ENCODE measurements around the gene SLC44A1.

SLC44A1 gene

DNA sequence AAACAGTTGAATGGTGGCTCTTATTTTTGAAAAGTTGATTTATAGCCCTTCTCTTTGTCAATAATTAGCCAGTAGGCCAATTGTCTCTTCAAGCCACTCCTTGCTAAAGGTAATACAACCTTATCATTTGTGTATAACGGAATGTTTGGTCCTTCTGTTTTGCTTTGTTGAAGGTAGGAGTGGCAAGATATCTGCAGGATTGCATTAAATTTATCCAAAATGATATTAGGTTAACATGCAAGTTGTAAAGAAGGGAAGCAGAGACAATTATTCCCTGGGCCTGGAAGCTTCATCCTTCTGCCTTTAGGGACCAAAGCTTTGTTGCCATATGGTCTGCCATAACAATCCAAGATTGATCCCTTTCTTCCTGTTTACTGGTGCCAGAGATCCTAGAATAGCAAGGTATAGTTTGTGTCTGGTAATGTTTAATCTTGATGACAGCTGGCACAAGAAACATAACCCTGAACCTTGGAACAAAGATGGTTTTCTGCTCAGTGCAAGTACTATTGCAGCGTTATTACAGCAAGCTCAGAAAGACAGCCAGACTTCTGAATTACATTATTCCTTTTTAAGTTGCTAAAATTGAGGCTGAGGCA is 187.9 kb downstream of the SLC44A1 start:
- no peak for DNase-seq (ENCODE audit: low read depth)

- no peak for DNase-seq (ENCODE audit: low read depth)
These were observed 191.0 kb downstream of the SLC44A1 start for GRCh38 chr9:105435453-105435852.

GRCh38 chr9:105436783-105437182 is 192.3 kb downstream of the SLC44A1 start:
- DNase-seq (ENCODE audit: low read depth) = no peak

DNA sequence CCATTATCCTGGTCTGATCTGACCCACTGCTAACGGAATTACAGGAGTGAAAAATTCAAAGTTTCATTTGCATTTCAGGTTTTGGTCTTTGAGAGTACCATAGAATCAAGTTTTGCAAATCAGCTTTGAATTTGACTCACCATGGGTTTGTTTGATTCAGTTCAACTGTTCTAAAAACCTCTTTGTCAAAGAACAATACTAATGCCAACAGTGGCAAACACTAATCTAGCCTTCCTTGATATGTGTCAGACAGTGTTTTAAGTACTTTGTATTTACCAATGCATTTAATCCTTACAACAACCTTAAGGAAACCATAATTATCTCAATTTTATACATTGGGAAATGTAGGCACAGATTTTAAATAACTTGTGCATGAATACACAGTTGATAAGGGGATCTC is 193.3 kb downstream of the SLC44A1 start:
- no peak for DNase-seq (ENCODE audit: low read depth)

GRCh38 chr9:105438141-105438806 is 193.8 kb downstream of the SLC44A1 start:
- no peak for DNase-seq (ENCODE audit: low read depth)

GRCh38 chr9:105439428-105439827 is 195.0 kb downstream of the SLC44A1 start:
- no peak for DNase-seq (ENCODE audit: low read depth)

DNA sequence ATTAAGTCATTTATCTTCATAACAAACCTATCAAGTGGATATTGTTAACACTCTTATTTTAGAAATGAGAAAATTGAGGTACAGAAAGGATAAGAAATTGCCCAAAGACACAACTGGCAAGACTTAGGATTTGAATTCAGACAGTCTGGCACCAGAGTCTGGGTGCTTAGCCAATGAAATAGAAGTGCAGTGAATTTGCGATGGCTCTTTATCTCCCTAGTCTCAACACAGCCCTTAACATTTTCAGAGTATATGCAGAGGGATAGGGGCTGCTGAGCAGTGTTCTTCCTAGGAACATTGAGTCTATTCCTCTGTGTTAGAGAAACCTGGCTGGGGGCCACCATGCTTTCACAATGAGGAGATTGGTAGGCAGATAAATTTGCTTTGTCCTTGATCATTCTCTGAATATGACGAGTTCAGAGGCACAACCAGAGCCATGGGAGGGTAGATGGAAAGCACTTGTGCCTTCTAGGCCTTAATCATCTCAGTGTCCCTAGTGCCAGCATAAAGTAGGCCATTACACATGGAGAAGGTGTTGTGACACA is 197.2 kb downstream of the SLC44A1 start:
- DNase-seq (ENCODE audit: low read depth) = no peak

DNA sequence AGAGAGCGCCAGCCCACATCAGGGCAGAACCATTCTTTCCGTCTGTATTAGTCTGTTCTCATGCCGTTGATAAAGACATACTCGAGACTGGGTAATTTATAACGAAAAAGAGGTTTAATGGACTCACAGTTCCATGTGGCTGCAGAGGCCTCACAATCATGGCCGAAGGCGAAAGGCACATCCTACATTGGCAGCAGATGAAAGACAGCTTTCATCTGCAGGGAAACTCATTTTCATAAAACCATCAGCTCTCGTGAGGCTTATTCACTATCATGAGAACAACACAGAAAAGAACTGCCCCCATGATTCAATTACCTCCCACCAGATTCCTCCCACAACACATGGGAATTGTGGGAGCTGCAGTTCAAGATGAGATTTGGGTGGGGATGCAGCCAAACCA is 198.7 kb downstream of the SLC44A1 start:
- DNase-seq (ENCODE audit: low read depth) = no peak

GRCh38 chr9:105444130-105444529 is 199.7 kb downstream of the SLC44A1 start:
- DNase-seq (ENCODE audit: low read depth) = no peak

DNA sequence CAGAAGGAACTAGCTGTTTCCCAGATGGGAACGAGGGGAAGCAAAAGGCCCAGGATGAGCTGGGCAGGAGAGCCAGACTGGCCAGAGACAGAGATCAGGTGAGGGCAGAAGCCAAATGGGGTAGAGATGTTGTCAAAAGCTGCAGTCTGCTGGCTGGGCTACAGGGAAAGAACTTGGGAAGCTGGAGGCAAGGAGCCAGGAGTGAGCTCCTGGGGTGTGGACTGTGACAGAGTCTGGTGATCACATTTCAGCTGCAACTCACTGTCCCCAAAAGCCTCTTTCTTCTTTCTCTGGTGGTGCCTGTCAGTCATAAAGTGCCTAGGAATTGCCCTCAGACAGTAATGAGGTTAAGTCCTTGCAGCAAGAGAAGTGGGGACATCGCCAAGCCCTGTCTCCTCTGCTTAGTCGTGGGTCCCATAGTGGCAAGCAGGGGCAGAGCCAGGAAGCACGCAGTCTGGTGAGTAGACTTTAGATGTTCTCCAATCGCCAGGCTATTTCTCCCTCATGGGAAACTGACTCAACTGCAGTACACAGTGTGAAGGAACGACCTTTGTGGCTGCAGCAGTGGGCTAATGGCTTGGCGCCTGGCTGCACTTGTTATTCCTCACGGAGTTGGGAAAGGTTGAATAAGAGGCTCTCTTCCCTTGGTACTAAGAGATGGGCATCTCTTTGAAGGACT is 200.9 kb downstream of the SLC44A1 start:
- no peak for DNase-seq (ENCODE audit: low read depth)

GRCh38 chr9:105447386-105447813 is 202.9 kb downstream of the SLC44A1 start:
- no peak for DNase-seq (ENCODE audit: low read depth)

DNA sequence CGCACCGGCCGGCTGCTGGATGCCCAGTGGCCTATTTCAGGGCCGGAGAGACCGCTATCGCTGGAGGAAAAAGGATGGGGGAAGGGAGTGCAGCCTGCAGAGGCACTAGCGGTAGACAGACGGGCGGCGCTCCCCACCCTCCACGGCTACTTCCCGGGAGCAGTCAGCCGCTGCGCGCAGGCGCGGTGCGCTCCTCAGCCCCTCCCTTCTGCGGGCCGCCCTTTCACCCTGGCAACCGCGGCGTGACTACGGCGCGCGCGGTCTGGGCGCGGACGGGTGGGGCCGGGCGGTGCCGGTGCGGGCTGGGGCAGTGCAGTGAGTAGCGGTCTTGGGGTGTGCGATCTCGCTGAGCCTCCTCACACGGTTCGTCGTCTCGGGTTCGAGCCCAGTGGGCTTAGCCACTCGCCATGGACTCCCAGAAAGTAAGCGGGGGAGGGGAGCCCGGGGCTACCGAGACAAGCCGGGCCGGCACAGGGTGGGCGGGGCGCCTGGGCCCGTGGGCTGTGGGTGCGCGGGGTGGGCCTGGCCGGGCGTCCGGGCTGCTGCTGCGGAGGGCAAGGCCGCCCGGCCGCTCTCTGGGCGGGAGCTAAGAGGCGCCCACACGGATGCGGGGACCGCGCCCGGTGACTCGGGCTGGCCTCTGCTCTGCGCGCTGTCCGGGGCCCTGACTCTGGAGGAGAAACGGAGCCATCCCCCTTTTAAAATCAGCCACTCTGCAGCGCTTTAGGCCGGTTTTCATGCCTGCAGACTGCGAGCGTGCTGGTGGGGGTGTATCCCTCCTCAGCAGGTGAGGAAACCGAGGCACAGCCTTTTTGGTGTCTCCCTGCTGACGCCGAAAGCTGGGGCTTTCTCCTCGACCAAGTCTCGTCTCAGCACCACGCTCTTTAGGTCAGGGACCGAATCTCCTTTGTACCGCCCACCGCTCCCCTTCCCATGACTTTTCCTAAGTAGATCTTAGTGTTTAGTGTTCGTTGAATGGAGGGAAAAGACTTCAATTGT is 203.7 kb downstream of the SLC44A1 start, which contains the start of gene FSD1L:
Gene FSD1L (plus strand): TSS at position 221 of the 999 bp plus-strand sequence. CDS start 187 bp downstream, at position 408.
- peak; percentile 53 for DNase-seq (ENCODE audit: low read depth)

GRCh38 chr9:105449081-105449480 is 204.6 kb downstream of the SLC44A1 start:
- DNase-seq (ENCODE audit: low read depth) = no peak

GRCh38 chr9:105452185-105452584 is 207.7 kb downstream of the SLC44A1 start:
- DNase-seq (ENCODE audit: low read depth) = no peak

GRCh38 chr9:105455836-105456475 is 211.5 kb downstream of the SLC44A1 start:
- no peak for DNase-seq (ENCODE audit: low read depth)

GRCh38 chr9:105457560-105458294 is 213.3 kb downstream of the SLC44A1 start:
- DNase-seq (ENCODE audit: low read depth) = no peak

DNA sequence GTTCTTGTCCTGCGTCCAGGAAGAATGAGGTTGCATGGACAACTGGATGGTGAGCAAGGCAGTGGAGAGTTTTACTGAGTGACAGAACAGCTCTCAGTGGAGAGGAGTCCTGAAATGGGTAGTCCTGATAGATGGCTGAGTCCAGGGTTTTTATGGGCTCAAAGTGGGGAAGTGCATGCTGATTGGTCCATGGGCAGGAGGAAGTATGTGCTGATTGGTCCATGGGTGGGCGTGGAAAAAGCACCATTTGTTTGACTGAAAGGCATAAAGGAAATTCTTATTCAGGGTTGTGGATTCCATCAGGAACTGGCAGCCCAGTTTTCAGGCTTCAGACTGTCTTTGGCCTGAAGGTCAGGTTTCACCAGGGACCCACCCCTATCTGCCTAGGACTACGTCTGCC is 214.0 kb downstream of the SLC44A1 start:
- DNase-seq (ENCODE audit: low read depth) = no peak

GRCh38 chr9:105459336-105459735 is 214.9 kb downstream of the SLC44A1 start:
- DNase-seq (ENCODE audit: low read depth) = no peak

GRCh38 chr9:105466898-105467455 is 222.5 kb downstream of the SLC44A1 start:
- no peak for DNase-seq (ENCODE audit: low read depth)

- DNase-seq (ENCODE audit: low read depth) = no peak
These were observed 224.4 kb downstream of the SLC44A1 start for GRCh38 chr9:105468875-105469274.

Data from T follicular helper cell (primary cell).